Endodermal cell (in vitro differentiated cells): Measurements from ENCODE around the gene COX19. TPM values are rescaled to one million over a fixed set of nuclear protein-coding genes. Genes with fewer than 3 reads are reported as not detected.
"Not testable (repeated sequence)": the region's sequence is repeated elsewhere in the genome, so short reads cannot be mapped to it uniquely, and the experiment has no call there.

Experiments used
- DNase-seq: peaks from one replicate; pipeline ENCODE4 v3.0.0-alpha.2; 2017
- H3K27ac ChIP-seq: 2 replicates; pipeline ENCODE4 v1.5.1; 2013; ENCODE audit warnings: mild to moderate bottlenecking, low read depth, low read length, moderate library complexity
- H3K27me3 ChIP-seq: 2 replicates; pipeline ENCODE4 v1.6.1; 2013; ENCODE audit warnings: mild to moderate bottlenecking, low read length, moderate library complexity; ENCODE audit not compliant: insufficient read depth, control insufficient read depth, poor library complexity, severe bottlenecking
- H3K36me3 ChIP-seq: 2 replicates; pipeline ENCODE4 v1.7.0; 2013; ENCODE audit warnings: mild to moderate bottlenecking, low read length, moderate library complexity; ENCODE audit not compliant: control insufficient read depth, insufficient read depth
- H3K4me1 ChIP-seq: one replicate; pipeline ENCODE4 v1.7.0; 2013; ENCODE audit warnings: low read length; ENCODE audit not compliant: control insufficient read depth, insufficient read depth
- H3K4me3 ChIP-seq: 2 replicates; pipeline ENCODE4 v1.5.1; 2013; ENCODE audit warnings: mild to moderate bottlenecking, low read length, moderate library complexity
- H3K9ac ChIP-seq: 2 replicates; pipeline ENCODE4 v1.6.1; 2013; ENCODE audit warnings: mild to moderate bottlenecking, low read length, moderate library complexity; ENCODE audit not compliant: poor library complexity, severe bottlenecking; ENCODE audit errors: extremely low read depth
- H3K9me3 ChIP-seq: 2 replicates; pipeline ENCODE4 v1.6.1; 2013; ENCODE audit warnings: mild to moderate bottlenecking, low read length, moderate library complexity; ENCODE audit not compliant: control insufficient read depth
- H3K27ac Mint-ChIP-seq: 2 replicates; pipeline ENCODE4 v1.8.0; 2020; ENCODE audit warnings: mixed read lengths
- H3K27me3 Mint-ChIP-seq: 2 replicates; pipeline ENCODE4 v1.8.0; 2021; ENCODE audit warnings: mild to moderate bottlenecking, mixed read lengths; ENCODE audit not compliant: insufficient read depth
- H3K36me3 Mint-ChIP-seq: 2 replicates; pipeline ENCODE4 v1.8.0; 2020; ENCODE audit warnings: low read depth, mixed read lengths
- H3K4me1 Mint-ChIP-seq: 2 replicates; pipeline ENCODE4 v1.8.0; 2020; ENCODE audit warnings: mixed read lengths
- H3K4me3 Mint-ChIP-seq: 2 replicates; pipeline ENCODE4 v1.8.0; 2020; ENCODE audit warnings: mild to moderate bottlenecking, moderate library complexity, mixed read lengths
- H3K9me3 Mint-ChIP-seq: 2 replicates; pipeline ENCODE4 v1.8.0; 2020; ENCODE audit warnings: mild to moderate bottlenecking, mixed read lengths
- WGBS, 2 experiments: methylation state at CpG; one replicate each; pipeline versions ENCODE4 v1.1.5 to v1.1.7; 2013; ENCODE audit warnings: missing lambda C conversion rate in 2 of 2, mixed read lengths in 1 of 2; ENCODE audit not compliant: insufficient coverage in 1 of 2, insufficient read length in 1 of 2; 5-methylcytosine and 5-hydroxymethylcytosine counted together
- total RNA-seq, 2 donors: library from RNA; stranded (reverse); fragmentation: NEBNext Ultra II Directional in 1 of 2; extraction: Animal tissue kit (Norgen Biotek cat#: 25700) in 1 of 2; gene quantifications; 2 replicates in 1 of 2; 3 replicates in 1 of 2; pipeline ENCODE4 v1.2.1, GENCODE V29; 2021
- TF ChIP-seq, protein P1 (sequence below): fragments of 200-600 bp; sonication (generic); conservative IDR thresholded peaks from 2 replicates; pipeline ENCODE4 v1.5.0; 2021; ENCODE audit warnings: antibody characterized with exemption, mild to moderate bottlenecking

The COX19 gene
- total RNA-seq, 2 donors from 2014 or later = 15.0 to 18.5 TPM

DNA sequence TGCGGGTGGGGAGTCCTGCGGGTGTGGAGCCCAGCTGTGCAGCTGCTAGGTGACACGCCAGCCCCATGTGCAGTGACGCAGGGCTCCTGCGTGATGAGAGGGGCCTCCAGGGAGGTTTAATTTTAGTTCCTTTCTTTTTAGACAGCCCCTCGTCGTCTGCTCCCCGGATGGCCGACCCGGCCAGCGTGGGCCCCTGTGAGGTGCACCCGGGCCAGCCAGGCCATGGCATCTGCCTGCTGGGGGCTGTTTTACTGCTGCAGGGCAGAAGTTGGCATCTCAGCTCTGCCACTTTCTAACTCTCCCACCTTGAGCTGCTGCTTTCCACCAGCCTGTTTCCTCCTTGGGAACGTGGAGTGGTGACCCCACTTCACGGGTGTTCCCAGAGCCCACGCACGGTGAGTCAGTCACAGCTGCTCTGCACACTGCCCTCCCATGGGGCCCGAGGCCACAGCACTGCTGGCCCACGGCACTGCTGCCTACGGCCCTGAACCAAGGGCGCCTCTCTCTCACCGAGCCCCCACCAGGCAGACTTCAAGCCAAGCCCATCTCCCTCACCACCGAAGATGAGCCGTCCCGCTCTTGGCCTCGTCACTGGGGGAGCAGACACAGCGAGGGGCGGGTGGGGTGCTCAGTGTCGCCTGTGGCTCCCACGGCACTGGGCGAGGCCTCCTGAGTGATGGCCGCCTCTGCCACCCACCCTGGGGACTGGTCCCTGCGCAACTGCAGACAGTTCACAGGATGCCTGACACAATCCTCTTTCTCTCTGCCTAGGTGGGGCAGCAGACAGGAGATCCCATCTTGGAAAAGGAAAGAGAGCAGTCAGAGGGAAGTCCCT lies 28.9 kb upstream of the COX19 start:
- H3K27me3 Mint-ChIP-seq = no peaks in the 10 kb centered on the region
- TF ChIP-seq, protein P1, sequence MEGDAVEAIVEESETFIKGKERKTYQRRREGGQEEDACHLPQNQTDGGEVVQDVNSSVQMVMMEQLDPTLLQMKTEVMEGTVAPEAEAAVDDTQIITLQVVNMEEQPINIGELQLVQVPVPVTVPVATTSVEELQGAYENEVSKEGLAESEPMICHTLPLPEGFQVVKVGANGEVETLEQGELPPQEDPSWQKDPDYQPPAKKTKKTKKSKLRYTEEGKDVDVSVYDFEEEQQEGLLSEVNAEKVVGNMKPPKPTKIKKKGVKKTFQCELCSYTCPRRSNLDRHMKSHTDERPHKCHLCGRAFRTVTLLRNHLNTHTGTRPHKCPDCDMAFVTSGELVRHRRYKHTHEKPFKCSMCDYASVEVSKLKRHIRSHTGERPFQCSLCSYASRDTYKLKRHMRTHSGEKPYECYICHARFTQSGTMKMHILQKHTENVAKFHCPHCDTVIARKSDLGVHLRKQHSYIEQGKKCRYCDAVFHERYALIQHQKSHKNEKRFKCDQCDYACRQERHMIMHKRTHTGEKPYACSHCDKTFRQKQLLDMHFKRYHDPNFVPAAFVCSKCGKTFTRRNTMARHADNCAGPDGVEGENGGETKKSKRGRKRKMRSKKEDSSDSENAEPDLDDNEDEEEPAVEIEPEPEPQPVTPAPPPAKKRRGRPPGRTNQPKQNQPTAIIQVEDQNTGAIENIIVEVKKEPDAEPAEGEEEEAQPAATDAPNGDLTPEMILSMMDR = no peak
- H3K4me3 ChIP-seq = no peak overlapping the region
- H3K36me3 Mint-ChIP-seq = peaks cover 14% of the 10 kb centered on the region
- no peak overlapping the region for H3K4me3 Mint-ChIP-seq
- no peak overlapping the region for H3K9ac ChIP-seq
- H3K4me1 ChIP-seq = no peaks in the 10 kb centered on the region
- WGBS, 2 experiments = 95 to 98% methylated on average over 22 to 32 of the region's 32 CpGs
- no peak overlapping the region for H3K27ac Mint-ChIP-seq
- peaks cover 9% of the 10 kb centered on the region for H3K36me3 ChIP-seq
- H3K27ac ChIP-seq = peak overlapping the region; percentile 49
- no peak for DNase-seq
- no peaks in the 10 kb centered on the region for H3K9me3 ChIP-seq
- no peaks in the 10 kb centered on the region for H3K4me1 Mint-ChIP-seq
- H3K9me3 Mint-ChIP-seq = no peaks in the 10 kb centered on the region
- no peaks in the 10 kb centered on the region for H3K27me3 ChIP-seq

DNA sequence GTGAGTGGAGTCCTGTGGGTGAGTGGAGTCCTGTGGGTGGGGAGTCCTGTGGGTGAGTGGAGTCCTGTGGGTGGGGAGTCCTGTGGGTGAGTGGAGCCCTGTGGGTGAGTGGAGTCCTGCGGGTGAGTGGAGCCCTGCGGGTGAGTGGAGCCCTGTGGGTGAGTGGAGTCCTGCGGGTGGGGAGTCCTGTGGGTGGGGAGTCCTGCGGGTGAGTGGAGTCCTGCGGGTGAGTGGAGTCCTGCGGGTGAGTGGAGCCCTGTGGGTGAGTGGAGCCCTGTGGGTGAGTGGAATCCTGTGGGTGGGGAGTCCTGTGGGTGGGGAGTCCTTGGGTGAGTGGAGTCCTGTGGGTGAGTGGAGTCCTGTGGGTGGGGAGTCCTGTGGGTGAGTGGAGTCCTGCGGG lies 27.1 kb upstream of the COX19 start:
- H3K27me3 Mint-ChIP-seq, DNase-seq, H3K4me3 ChIP-seq, H3K4me1 ChIP-seq, H3K9ac ChIP-seq, H3K27ac ChIP-seq, H3K27me3 ChIP-seq, H3K4me1 Mint-ChIP-seq, H3K27ac Mint-ChIP-seq, H3K36me3 ChIP-seq, H3K9me3 ChIP-seq, H3K4me3 Mint-ChIP-seq, H3K9me3 Mint-ChIP-seq: not testable (repeated sequence)
- WGBS, 2 experiments = 88% methylated on average over 1 of the region's 7 CpGs; no CpG with 5 or more reads in 1 of the 2 experiments
- peaks cover 10% of the 10 kb centered on the region for H3K36me3 Mint-ChIP-seq

DNA sequence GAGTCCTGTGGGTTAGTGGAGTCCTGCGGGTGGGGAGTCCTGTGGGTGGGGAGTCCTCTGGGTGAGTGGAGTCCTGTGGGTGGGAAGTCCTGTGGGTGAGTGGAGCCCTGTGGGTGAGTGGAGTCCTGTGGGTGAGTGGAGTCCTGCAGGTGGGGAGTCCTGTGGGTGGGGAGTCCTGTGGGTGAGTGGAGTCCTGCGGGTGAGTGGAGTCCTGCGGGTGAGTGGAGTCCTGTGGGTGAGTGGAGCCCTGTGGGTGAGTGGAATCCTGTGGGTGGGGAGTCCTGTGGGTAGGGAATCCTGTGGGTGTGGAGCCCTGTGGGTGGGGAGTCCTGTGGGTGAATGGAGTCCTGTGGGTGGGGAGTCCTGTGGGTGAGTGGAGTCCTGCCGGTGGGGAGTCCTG lies 26.7 kb upstream of the COX19 start:
- H3K4me1 Mint-ChIP-seq, DNase-seq, H3K9ac ChIP-seq, H3K9me3 Mint-ChIP-seq, H3K36me3 ChIP-seq, H3K27me3 ChIP-seq, H3K4me3 ChIP-seq, H3K27me3 Mint-ChIP-seq, H3K4me1 ChIP-seq, H3K27ac ChIP-seq, H3K4me3 Mint-ChIP-seq, H3K27ac Mint-ChIP-seq, H3K9me3 ChIP-seq: not testable (repeated sequence)
- WGBS, 2 experiments = 96 to 100% methylated on average over 1 to 4 of the region's 4 CpGs
- peaks cover 10% of the 10 kb centered on the region for H3K36me3 Mint-ChIP-seq

DNA sequence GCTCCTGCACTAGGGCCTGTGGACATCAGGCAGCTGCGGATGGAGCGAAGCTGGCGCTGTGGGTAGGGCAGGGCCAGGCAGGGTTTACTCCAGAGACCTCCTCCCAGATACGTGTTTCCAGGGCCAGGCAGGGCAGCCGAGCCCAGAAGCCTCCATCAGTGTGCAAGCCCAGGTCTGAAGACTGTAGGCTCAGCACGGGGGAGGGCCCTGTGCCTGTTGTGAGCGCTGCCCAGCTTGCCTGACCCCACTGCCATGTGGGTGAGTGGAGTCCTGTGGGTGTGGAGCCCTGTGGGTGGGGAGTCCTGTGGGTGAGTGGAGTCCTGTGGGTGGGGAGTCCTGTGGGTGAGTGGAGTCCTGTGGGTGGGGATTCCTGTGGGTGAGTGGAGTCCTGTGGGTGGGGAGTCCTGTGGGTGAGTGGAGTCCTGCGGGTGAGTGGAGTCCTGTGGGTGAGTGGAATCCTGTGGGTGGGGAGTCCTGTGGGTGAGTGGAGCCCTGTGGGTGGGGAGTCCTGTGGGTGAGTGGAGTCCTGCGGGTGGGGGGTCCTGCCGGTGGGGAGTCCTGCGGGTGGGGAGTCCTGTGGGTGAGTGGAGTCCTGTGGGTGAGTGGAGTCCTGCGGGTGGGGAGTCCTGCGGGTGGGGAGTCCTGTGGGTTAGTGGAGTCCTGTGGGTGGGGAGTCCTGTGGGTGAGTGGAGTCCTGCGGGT lies 25.9 kb upstream of the COX19 start:
- DNase-seq = peak; percentile 80
- not testable (repeated sequence) for H3K36me3 Mint-ChIP-seq, H3K27ac Mint-ChIP-seq, H3K9me3 ChIP-seq, H3K36me3 ChIP-seq, H3K4me3 Mint-ChIP-seq, H3K4me1 ChIP-seq, H3K4me3 ChIP-seq, H3K9ac ChIP-seq, H3K27me3 ChIP-seq, H3K27me3 Mint-ChIP-seq, H3K9me3 Mint-ChIP-seq, H3K4me1 Mint-ChIP-seq
- 90 to 94% methylated on average over 3 to 14 of the region's 14 CpGs for WGBS, 2 experiments
- H3K27ac ChIP-seq = peak overlapping the region; percentile 38
